ENCODE data around the gene TPI1.
"Not testable (repeated sequence)": the region's sequence is repeated elsewhere in the genome, so short reads cannot be mapped to it uniquely, and the experiment has no call there.

Gene TPI1

DNA sequence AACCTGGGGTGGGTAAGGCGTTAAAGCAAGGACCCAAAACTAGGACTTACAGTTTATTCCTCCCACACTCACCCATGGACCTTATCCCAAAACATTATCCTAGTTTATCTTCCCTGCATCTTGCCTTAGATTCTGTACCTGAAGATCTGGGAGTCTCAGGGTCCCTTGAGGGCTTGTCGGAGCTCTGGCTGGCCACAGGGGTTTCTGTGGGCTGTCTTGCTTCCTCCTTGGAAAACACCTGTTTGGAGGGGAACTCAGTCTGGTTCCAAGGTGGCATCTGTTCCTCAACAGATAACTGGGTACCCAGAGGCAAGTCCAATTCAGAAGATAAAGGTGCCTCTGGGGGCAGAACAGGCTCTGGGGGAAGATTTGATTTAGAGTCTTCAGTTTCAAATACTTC, 17.9 kb upstream of the TPI1 start:
- DNase-seq, result no peak

DNA sequence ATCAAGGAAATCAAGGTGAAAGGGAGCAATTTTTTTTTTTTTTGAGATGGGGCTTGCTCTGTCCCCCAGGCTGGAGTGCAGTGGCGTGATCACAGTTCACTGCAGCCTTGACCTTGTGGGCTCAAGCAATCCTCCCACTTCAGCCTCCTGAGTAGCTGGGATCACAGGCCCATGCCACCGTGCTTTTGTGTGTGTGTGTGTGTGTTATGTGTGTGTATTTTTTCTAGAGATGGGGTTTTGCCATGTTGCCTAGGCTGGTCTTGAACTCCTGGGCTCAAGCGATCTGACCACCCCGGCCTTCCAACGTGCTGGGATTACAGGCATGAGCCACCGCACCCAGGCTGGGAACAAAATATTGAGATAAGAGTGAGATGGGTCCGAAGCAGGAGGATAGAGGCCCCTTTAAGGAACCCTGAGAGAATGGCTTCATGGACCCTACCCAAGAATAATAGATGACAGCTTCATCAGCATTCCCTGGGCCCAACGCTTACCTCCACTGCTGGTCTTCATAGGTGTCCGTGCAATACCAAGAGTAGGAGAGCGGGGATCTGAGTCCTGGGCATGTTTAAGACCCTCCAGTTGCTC, 17.3 kb upstream of the TPI1 start:
- DNase-seq, result no peak

DNA sequence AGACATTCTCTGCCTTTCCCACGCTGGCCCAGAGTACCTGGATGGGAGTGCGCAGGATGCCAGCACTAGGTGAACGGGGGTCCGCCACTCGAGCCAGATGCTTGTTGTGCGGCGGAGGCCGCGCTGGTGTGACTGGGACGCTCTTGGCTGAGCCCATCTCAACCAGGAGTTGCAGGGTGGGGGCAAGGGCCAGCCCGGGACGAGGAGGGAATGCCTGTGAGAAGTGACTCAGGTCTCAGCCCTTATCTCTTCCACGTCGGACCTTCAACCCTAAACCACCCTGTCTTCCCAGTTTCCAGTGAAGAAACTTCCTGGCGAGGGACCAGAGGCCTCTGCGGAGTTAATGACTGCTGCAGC, 16.6 kb upstream of the TPI1 start:
- DNase-seq, result no peak

DNA sequence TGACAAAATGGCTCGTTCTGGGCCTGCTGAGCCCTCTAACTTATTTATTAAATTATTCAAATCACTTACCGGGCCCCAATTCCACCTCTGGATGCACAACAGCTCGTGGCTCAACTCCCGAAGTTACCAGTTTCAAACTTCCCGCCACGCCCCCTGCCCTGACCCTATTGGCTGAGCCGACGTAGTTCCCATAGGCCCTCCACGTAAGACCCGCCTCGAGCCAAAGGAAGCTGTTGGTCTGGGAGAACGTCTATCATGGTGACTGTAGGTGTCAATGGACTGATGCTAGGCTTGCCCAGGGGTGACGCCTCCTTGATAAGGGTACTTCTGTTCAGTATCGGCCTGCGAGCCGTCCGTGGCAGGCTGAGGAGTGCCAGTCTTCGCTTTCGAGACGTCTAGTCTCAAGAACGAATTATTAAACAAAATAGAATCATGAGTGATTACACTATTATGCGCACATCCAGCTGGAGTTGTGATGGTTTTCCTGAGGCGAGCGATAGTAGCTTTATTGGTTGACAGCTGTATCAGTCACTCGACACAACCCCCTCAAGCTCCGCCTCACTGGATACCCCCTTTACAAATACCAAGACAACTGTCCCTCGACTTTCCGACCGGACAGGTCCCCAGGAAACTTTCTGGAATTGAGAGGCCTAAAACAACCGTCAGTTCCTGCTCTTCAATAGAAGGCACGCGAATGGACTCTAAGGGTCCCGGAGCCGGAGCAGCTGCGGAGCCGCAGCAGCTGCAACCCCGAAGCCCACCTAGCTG, 16.0 kb upstream of the TPI1 start, which contains the start of gene CDCA3:
CDCA3 (minus strand) TSS at position 134 of the 768 bp plus-strand sequence. CDS start 334 bp downstream, outside the sequence.
- DNase-seq, result peak; percentile 89

DNA sequence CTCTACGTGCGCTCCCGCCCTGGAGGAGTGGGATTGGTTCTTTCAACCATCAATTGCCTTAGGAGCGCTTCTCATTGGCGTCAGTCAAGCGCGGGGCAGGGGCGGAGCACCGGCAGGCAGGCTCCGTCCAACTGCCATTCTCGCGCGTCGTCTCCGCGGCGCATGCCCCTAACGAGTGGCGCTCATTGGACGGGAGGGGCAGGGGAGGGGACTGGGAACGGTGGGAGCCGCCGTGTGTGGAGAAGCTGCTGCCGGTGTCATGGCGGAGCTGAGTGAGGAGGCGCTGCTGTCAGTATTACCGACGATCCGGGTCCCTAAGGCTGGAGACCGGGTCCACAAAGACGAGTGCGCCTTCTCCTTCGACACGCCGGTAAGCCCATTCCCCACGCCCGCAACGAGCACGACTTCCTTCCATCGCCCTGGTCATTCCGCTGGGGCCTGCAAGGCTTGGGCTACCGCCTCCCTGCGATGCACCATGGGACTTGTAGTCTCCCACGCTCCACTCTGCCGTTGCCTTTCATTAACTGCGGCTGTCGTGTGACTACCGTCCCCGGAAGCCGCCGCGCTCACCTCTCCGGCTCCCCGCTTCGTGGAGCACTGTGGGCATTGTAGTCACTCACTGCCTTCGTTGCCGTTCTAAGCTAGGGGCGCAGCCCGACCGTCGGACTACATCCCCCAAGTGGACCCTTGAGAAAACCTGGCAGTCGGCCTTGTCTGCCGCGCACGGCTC, 15.2 kb upstream of the TPI1 start, which contains the start of gene USP5:
USP5 (plus strand) TSS at position 230 of the 730 bp plus-strand sequence; CDS start at position 260, 30 bp downstream.
- DNase-seq, result peak; percentile 94

DNA sequence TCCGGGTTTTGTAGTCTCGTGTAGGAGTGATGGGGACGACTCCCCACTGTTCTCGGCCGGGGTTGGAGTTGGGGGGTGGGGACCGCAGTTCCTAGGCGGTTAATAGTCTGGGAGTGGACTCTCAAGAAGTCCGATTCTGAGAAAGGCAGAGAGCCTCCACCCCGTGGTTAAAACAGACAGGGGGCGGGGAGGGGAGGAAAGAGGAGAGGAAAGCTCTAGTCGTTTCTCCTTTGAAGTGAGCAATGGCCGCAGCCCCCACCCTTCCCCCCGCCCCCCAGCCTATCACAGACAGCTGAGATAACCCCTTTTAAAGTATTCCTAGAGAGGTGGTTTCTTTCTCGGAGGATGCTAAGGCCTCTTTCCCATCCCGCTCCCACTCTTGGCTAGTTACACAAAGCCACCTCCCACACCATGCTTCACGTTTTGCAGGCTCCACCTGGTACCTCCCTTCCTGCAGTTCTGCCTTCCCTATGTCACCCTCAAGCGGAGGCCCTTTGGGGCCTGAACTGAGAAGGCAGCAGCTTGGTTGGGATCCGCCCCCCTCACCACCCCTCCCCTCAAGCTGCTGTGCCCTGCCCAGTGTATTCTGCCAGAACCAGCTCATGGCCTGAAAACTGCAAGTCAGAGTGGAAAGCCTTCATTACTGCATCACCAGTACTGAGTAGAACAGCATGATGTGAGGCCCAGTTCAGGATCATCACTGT, 14.5 kb upstream of the TPI1 start:
- DNase-seq, result peak; percentile 39

DNA sequence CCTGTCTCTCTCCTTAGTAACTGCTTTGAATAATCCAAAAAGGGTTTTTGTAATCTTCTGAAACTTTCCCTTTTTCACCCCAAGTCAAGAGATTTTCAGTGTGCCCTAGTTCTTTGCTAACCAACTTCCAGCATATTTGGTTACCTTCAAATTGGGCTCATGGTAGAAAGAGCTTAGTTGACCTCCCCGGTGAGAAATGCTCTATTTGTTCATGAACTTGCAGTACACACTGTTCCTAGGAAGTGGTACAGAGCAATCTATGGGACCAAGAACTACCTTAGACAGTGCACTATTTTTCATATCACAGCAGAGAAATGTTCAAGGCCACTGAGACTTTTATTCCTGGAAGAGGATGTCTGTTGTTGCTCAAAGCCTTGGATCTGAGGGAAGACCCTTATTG, 13.7 kb upstream of the TPI1 start:
- no peak for DNase-seq

DNA sequence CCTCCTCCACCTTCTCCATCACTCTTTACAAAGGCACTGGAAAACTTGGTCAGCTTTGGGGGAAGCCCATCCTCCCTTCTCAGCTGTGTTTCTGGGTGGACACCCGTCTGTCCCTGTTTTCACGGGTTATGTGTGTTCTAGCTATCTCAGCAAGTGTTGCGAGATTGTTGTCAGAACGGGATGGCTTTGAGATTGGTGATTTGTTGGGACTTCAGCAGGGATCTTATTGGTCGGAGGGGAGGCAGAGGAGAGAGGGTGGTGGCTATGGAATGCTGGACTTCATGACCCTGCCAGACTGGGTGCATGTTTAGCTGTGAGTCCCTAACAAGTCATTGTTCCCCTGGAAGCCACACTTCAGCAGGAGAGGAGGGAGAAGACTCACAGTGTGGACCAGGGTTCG, 13.3 kb upstream of the TPI1 start:
- DNase-seq, result no peak

DNA sequence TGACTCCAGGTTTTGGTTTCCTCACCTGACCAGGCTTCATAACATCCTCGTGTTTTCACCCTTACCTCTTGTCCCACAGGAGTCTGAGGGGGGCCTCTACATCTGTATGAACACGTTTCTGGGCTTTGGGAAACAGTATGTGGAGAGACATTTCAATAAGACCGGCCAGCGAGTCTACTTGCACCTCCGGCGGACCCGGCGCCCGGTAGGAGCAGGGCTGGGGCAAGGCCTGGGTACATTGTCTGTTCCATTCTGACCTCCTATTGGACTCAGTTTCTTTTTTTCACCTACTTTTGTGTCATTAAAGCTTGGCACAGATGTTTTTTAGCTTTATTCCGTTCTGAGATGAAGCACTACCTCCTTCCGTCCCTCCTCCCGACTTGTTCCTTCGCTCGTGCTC, 12.0 kb upstream of the TPI1 start:
- DNase-seq, result no peak

DNA sequence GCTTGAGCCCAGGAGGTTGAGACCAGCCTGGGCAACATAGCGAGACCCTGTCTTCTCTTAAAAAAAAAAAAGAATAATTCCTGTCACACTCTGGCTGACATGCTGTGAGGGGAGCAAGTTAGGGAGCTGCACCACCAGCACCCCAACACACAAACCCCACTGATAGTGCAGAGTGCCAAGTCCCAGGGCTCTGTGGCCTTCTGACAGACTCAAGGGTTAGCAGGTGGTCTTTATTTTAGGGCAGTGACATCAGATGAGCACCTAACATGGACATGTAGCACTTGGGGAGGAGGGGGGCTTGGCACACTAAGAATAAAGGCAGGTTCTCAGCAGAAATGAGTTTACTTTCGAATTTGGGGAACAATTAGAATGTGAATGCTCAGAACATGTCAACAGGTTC, 8.5 kb upstream of the TPI1 start:
- DNase-seq, result no peak

DNA sequence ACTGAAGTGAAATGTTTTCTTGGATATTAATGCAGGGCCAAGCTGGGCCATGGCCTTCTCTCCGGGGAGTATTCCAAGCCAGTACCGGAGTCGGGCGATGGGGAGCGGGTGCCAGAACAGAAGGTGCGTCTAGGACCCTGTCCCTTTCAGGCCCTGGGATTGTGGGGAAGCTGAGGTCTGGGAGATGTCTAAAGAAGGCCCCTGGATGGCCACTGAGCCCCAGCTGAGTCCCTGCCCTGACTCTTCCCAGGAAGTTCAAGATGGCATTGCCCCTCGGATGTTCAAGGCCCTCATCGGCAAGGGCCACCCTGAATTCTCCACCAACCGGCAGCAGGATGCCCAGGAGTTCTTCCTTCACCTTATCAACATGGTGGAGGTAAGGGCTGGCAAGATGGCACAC, 7.2 kb upstream of the TPI1 start:
- no peak for DNase-seq

DNA sequence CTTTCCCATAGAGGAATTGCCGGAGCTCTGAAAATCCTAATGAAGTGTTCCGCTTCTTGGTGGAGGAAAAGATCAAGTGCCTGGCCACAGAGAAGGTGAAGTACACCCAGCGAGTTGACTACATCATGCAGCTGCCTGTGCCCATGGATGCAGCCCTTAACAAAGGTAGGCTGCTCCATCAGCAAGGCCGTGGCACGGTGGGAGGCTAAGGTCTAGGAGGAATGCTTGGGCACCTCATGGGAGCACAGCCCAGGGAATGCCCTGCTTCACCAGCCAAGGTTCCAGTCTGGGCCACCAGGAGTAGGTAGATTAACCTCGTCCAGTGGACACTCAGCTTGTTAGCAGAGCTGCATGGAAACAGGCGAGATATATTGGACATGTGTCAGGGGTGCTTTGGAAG, 6.4 kb upstream of the TPI1 start:
- DNase-seq, result no peak

DNA sequence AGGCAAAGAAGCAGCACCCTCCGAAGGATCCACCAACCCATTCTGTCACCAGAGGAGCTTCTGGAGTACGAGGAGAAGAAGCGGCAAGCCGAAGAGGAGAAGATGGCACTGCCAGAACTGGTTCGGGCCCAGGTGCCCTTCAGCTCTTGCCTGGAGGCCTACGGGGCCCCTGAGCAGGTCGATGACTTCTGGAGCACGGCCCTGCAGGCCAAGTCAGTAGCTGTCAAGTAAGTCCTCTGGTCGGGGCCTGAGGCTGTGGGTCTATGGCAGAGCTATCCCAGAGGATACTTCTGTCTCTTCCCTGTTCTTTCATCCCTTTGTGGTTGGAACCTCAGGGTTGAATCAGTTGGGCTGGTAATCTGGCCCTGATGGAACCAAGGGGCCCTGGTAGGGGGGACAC, 5.9 kb upstream of the TPI1 start:
- no peak for DNase-seq

DNA sequence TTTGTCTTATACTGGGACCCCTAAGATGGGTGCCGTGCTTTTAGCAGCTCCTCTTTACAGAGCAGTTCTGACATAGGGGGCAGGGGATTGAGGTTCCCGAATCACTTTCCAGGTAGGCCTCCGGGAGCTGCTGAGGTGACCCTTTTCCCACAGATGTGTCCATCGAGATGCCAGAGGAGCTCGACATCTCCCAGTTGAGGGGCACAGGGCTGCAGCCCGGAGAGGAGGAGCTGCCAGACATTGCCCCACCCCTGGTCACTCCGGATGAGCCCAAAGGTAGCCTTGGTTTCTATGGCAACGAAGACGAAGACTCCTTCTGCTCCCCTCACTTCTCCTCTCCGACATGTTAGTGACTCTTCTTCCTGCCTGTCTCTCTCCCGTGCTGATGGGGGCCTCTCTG, 4.3 kb upstream of the TPI1 start:
- no peak for DNase-seq

DNA sequence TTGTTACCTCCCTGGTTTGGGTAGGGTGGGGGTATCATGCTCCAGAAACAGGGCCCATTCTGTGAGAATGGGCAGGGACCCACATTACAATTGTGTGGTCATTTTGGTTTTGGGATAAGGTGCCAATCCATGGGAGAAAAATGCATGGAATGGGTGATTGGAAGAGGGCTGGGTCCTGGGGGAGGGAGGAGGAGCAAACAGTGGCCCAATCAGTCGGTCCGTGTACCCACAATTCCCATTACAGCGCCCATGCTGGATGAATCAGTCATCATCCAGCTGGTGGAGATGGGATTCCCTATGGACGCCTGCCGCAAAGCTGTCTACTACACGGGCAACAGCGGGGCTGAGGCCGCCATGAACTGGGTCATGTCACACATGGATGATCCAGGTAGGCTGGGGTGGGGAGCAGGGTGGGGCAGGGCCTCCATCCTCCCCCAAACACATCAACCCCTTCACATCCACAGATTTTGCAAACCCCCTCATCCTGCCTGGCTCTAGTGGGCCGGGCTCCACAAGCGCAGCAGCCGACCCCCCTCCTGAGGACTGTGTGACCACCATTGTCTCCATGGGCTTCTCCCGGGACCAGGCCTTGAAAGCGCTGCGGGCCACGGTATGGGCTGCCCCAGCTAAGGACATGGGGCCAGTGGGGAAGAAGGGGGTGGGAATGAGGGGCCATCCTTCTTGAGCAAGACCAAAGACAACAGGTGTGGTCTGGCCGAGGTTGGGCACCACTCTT, 3.6 kb upstream of the TPI1 start:
- no peak for DNase-seq

DNA sequence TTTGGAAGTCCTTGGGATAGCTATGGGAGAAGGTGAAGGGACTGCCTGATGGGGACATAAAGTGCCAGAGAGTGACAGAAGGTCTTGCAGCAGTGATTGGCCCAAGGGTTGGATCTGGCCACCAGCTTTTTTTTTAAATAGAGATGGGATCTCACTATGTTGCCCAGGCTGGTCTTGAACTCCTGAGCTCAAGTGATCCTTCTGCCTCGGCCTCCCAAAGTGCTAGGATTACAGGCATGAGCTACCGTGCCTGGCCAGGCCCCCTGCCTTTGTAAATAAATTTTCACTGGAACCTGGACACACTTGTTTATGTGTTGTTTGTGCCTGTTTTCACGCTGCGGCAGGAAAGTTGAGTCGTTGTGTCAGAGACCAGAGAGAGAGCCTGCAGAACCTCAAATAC, 2.0 kb upstream of the TPI1 start:
- DNase-seq, result not testable (repeated sequence)

DNA sequence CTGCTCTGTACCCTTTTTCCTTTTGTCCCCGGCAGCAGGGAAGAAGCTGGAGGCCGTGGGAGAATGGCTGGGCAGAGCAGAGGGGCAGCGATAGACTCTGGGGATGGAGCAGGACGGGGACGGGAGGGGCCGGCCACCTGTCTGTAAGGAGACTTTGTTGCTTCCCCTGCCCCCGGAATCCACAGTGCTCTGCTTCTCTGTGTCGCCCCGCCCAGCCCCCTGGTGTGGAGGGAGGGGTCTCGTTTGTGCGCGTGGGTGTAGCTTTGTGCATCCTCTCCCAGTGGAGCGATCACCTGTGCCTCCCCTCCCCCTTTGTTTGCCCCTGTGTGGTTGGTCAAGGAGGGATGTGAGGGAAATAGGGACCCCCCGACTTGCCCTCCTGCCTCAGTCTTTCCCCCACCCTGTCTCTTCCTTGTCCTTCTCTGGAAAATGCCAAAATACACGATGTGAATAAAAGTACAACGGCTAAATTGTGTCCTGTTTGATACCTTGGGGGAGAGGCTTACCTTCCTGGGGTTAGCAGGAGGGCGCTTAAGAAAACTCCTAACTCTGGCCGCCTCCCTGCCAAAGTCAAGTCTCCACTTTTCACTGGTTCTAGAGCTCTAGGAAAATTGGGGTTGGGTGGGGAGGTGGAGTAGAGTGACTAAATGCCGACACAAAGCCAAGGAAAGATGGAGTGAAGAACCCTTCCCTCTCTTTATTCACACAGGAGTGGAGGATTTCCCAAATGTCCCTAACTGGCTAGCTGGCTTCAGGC, 990 bp upstream of the TPI1 start:
- DNase-seq, result no peak

DNA sequence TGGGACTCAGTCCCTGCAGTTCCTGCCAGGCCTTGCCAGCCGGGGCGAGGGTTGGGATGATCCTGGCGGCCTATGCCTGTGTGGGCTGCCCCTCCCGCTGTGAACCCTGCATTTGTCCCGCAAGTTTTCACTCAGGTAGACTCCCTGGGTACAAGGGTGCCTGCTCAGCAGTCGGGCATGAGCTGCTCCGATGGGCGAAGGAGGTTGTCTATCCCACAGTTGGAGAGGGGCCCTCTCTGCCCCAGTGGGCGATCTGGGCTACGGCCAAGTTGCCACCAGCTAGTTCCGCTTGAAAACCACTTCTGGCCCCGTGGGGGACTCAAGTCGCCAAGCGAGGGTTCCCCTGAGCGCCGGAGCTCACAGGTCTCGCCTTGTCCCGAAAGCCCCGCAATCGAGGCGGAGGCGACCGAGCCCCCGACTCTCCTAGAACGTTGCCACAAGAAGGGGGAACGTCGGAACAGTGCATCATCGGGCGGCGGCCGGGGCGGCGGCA, 365 bp upstream of the TPI1 start:
- DNase-seq, result no peak

DNA sequence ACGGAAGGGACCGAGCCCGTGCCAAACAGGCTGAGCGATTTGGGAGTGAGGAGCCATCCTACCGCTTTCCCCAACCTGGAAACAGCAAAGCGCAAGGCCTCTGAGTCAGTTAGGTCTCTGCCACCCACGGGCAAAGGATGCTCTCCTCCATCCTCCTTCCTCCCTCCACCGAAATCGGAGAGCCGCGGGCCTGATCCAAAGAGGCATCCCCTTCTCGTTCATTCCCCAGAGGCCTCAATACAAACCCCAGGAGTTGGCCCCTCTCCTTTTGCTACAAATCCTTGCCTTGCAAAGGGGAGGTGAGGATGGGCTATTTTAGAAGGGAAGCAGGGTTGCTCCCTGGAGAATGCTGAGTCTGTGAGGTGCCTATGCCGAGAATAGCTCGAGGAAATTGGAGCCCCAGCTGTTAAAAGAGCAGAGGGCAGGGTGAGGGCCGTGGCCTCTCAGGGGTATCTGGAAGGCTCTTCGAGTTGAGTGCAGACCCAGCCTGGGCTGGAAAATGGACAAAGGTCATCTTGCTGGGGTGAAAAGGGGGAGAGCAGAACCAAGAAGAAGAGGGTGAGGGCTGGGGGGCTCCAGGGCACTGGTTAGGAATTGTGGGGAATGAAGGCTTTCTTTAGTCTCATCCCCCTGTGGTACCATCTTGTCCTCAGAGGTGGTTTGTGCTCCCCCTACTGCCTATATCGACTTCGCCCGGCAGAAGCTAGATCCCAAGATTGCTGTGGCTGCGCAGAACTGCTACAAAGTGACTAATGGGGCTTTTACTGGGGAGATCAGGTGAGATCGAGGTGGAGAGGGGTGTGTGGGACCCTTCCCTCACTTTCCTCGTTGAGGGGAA, 1.1 kb downstream of the TPI1 start:
- DNase-seq, result no peak

All from activated T-cell treated with anti-CD3 and anti-CD28 coated beads for 4 hours (primary cell).